ENCODE measurements around the gene GRB14.
"Not testable (repeated sequence)": the region's sequence is repeated elsewhere in the genome, so short reads cannot be mapped to it uniquely, and the experiment has no call there.

The GRB14 gene

GRCh38 chr2:164644036-164644700 is 22.9 kb upstream of the GRB14 start:
- no peaks in the 10 kb centered on the region for H3K4me1 ChIP-seq (ENCODE audit: control insufficient read depth, insufficient read depth, low read length)
- H3K27me3 ChIP-seq (replicated peaks; ENCODE audit: control insufficient read depth, insufficient read depth, low read length): no peaks in the 10 kb centered on the region
- no peaks in the 10 kb centered on the region for H3K36me3 ChIP-seq (ENCODE audit: control insufficient read depth, insufficient read depth, low read length, severe bottlenecking)
- no peak overlapping the region for H3K4me3 ChIP-seq (ENCODE audit: low read length)
- peaks cover 16% of the 10 kb centered on the region for H3K9me3 ChIP-seq (ENCODE audit: control insufficient read depth, low read length)
- H3K9ac ChIP-seq (ENCODE audit: low read length): no peak overlapping the region
- no peak for DNase-seq (ENCODE audit: low read depth)

GRCh38 chr2:164642946-164643555 is 21.8 kb upstream of the GRB14 start:
- H3K4me3 ChIP-seq (ENCODE audit: low read length): no peak overlapping the region
- DNase-seq (ENCODE audit: low read depth): no peak
- no peak overlapping the region for H3K9ac ChIP-seq (ENCODE audit: low read length)
- peaks cover 5% of the 10 kb centered on the region for H3K9me3 ChIP-seq (ENCODE audit: control insufficient read depth, low read length)
- H3K4me1 ChIP-seq (ENCODE audit: control insufficient read depth, insufficient read depth, low read length): no peaks in the 10 kb centered on the region
- H3K27me3 ChIP-seq (replicated peaks; ENCODE audit: control insufficient read depth, insufficient read depth, low read length): no peaks in the 10 kb centered on the region
- no peaks in the 10 kb centered on the region for H3K36me3 ChIP-seq (ENCODE audit: control insufficient read depth, insufficient read depth, low read length, severe bottlenecking)

GRCh38 chr2:164642268-164642667 is 21.0 kb upstream of the GRB14 start:
- H3K36me3 ChIP-seq (ENCODE audit: control insufficient read depth, insufficient read depth, low read length, severe bottlenecking): no peaks in the 10 kb centered on the region
- no peak for DNase-seq (ENCODE audit: low read depth)

GRCh38 chr2:164628319-164628718 is 7.0 kb upstream of the GRB14 start:
- not testable (repeated sequence) for DNase-seq (ENCODE audit: low read depth); H3K9me3 ChIP-seq (ENCODE audit: control insufficient read depth, low read length); H3K27me3 ChIP-seq (replicated peaks; ENCODE audit: control insufficient read depth, insufficient read depth, low read length); H3K36me3 ChIP-seq (ENCODE audit: control insufficient read depth, insufficient read depth, low read length, severe bottlenecking); H3K9ac ChIP-seq (ENCODE audit: low read length); H3K4me3 ChIP-seq (ENCODE audit: low read length)
- H3K4me1 ChIP-seq (ENCODE audit: control insufficient read depth, insufficient read depth, low read length): peaks cover 14% of the 10 kb centered on the region

More at GRCh38 chr2:164642268-164642667, 21.0 kb upstream of the GRB14 start:
- Histone ChIP-seq H3K9ac (ENCODE audit: low read length) (no peak overlapping the region), H3K9me3 (ENCODE audit: control insufficient read depth, low read length) (no peaks in the 10 kb centered on the region), H3K27me3 (replicated peaks; ENCODE audit: control insufficient read depth, insufficient read depth, low read length) (no peaks in the 10 kb centered on the region), H3K4me1 (ENCODE audit: control insufficient read depth, insufficient read depth, low read length) (no peaks in the 10 kb centered on the region), H3K4me3 (ENCODE audit: low read length) (no peak overlapping the region)

GRCh38 chr2:164625378-164625971 is 4.2 kb upstream of the GRB14 start:
- peak; percentile 42 for DNase-seq (ENCODE audit: low read depth)
- Histone ChIP-seq H3K9me3 (ENCODE audit: control insufficient read depth, low read length) (no peaks in the 10 kb centered on the region), H3K4me1 (ENCODE audit: control insufficient read depth, insufficient read depth, low read length) (peaks cover 14% of the 10 kb centered on the region), H3K9ac (ENCODE audit: low read length) (no peak overlapping the region), H3K27me3 (replicated peaks; ENCODE audit: control insufficient read depth, insufficient read depth, low read length) (no peaks in the 10 kb centered on the region), H3K4me3 (ENCODE audit: low read length) (no peak overlapping the region), H3K36me3 (ENCODE audit: control insufficient read depth, insufficient read depth, low read length, severe bottlenecking) (no peaks in the 10 kb centered on the region)

GRCh38 chr2:164624316-164624715 is 3.0 kb upstream of the GRB14 start:
- DNase-seq (ENCODE audit: low read depth): no peak
- H3K4me3 ChIP-seq (ENCODE audit: low read length): no peak overlapping the region
- no peaks in the 10 kb centered on the region for H3K9me3 ChIP-seq (ENCODE audit: control insufficient read depth, low read length)
- peaks cover 14% of the 10 kb centered on the region for H3K4me1 ChIP-seq (ENCODE audit: control insufficient read depth, insufficient read depth, low read length)
- no peak overlapping the region for H3K9ac ChIP-seq (ENCODE audit: low read length)
- H3K27me3 ChIP-seq (replicated peaks; ENCODE audit: control insufficient read depth, insufficient read depth, low read length): no peaks in the 10 kb centered on the region
- no peaks in the 10 kb centered on the region for H3K36me3 ChIP-seq (ENCODE audit: control insufficient read depth, insufficient read depth, low read length, severe bottlenecking)

- Histone ChIP-seq H3K9ac (ENCODE audit: low read length) (no peak overlapping the region), H3K27me3 (replicated peaks; ENCODE audit: control insufficient read depth, insufficient read depth, low read length) (no peaks in the 10 kb centered on the region), H3K4me1 (ENCODE audit: control insufficient read depth, insufficient read depth, low read length) (peaks cover 14% of the 10 kb centered on the region), H3K36me3 (ENCODE audit: control insufficient read depth, insufficient read depth, low read length, severe bottlenecking) (no peaks in the 10 kb centered on the region), H3K4me3 (ENCODE audit: low read length) (no peak overlapping the region), H3K9me3 (ENCODE audit: control insufficient read depth, low read length) (no peaks in the 10 kb centered on the region)
- no peak for DNase-seq (ENCODE audit: low read depth)
Measured at GRCh38 chr2:164622338-164623106, 1.2 kb upstream of the GRB14 start.

GRCh38 chr2:164621764-164622105 is 453 bp upstream of the GRB14 start:
- no peaks in the 10 kb centered on the region for H3K36me3 ChIP-seq (ENCODE audit: control insufficient read depth, insufficient read depth, low read length, severe bottlenecking)
- no peaks in the 10 kb centered on the region for H3K27me3 ChIP-seq (replicated peaks; ENCODE audit: control insufficient read depth, insufficient read depth, low read length)
- DNase-seq (ENCODE audit: low read depth): no peak
- peak overlapping the region; percentile 76 for H3K4me3 ChIP-seq (ENCODE audit: low read length)
- no peak overlapping the region for H3K9ac ChIP-seq (ENCODE audit: low read length)
- H3K9me3 ChIP-seq (ENCODE audit: control insufficient read depth, low read length): no peaks in the 10 kb centered on the region
- peaks cover 14% of the 10 kb centered on the region for H3K4me1 ChIP-seq (ENCODE audit: control insufficient read depth, insufficient read depth, low read length)

- peak overlapping the region; percentile 81 for H3K4me3 ChIP-seq (ENCODE audit: low read length)
- H3K36me3 ChIP-seq (ENCODE audit: control insufficient read depth, insufficient read depth, low read length, severe bottlenecking): no peaks in the 10 kb centered on the region
- H3K9me3 ChIP-seq (ENCODE audit: control insufficient read depth, low read length): no peaks in the 10 kb centered on the region
- H3K9ac ChIP-seq (ENCODE audit: low read length): no peak overlapping the region
- DNase-seq (ENCODE audit: low read depth): peak; percentile 37
- H3K27me3 ChIP-seq (replicated peaks; ENCODE audit: control insufficient read depth, insufficient read depth, low read length): no peaks in the 10 kb centered on the region
- H3K4me1 ChIP-seq (ENCODE audit: control insufficient read depth, insufficient read depth, low read length): peaks cover 13% of the 10 kb centered on the region
Measured at GRCh38 chr2:164620457-164620856, 825 bp downstream of the GRB14 start.

- DNase-seq (ENCODE audit: low read depth): no peak
- Histone ChIP-seq H3K27me3 (replicated peaks; ENCODE audit: control insufficient read depth, insufficient read depth, low read length) (no peaks in the 10 kb centered on the region), H3K9ac (ENCODE audit: low read length) (no peak overlapping the region), H3K36me3 (ENCODE audit: control insufficient read depth, insufficient read depth, low read length, severe bottlenecking) (no peaks in the 10 kb centered on the region), H3K9me3 (ENCODE audit: control insufficient read depth, low read length) (no peaks in the 10 kb centered on the region), H3K4me3 (ENCODE audit: low read length) (no peak overlapping the region), H3K4me1 (ENCODE audit: control insufficient read depth, insufficient read depth, low read length) (no peaks in the 10 kb centered on the region)
Measured at GRCh38 chr2:164617466-164617865, 3.8 kb downstream of the GRB14 start.

- DNase-seq (ENCODE audit: low read depth): no peak
- H3K9ac ChIP-seq (ENCODE audit: low read length): no peak overlapping the region
- H3K27me3 ChIP-seq (replicated peaks; ENCODE audit: control insufficient read depth, insufficient read depth, low read length): no peaks in the 10 kb centered on the region
- no peaks in the 10 kb centered on the region for H3K9me3 ChIP-seq (ENCODE audit: control insufficient read depth, low read length)
- H3K36me3 ChIP-seq (ENCODE audit: control insufficient read depth, insufficient read depth, low read length, severe bottlenecking): no peaks in the 10 kb centered on the region
- no peaks in the 10 kb centered on the region for H3K4me1 ChIP-seq (ENCODE audit: control insufficient read depth, insufficient read depth, low read length)
- no peak overlapping the region for H3K4me3 ChIP-seq (ENCODE audit: low read length)
Measured at GRCh38 chr2:164613321-164613982, 7.8 kb downstream of the GRB14 start.
